Smooth muscle cell (in vitro differentiated cells): ENCODE data around the gene PRDM7. TPM values are rescaled to one million over a fixed set of nuclear protein-coding genes. Genes with fewer than 3 reads are reported as not detected.

Experiments used
- DNase-seq: peaks from one replicate; lab custom pipeline; 2025; ENCODE audit not compliant: unreplicated experiment; lab: John Stamatoyannopoulos, UW
- H2AFZ ChIP-seq: fragments of 200-600 bp; sonication (generic); 2 replicates; pipeline ENCODE4 v1.6.0; 2016; ENCODE audit warnings: antibody characterized with exemption, low read depth, mild to moderate bottlenecking
- H3F3A ChIP-seq: fragments of 200-600 bp; sonication (generic); 2 replicates; pipeline ENCODE4 v1.6.0; 2017; ENCODE audit warnings: antibody characterized with exemption, low read depth
- H3K27ac ChIP-seq: fragments of 200-600 bp; sonication (generic); 2 replicates; pipeline ENCODE4 v1.5.1; 2016; ENCODE audit warnings: low read depth, mild to moderate bottlenecking
- H3K27me3 ChIP-seq: fragments of 200-600 bp; sonication (generic); 2 replicates; pipeline ENCODE4 v1.6.1; 2016; ENCODE audit warnings: low read depth, mild to moderate bottlenecking
- H3K36me3 ChIP-seq: fragments of 200-600 bp; sonication (generic); 2 replicates; pipeline ENCODE4 v1.5.1; 2016; ENCODE audit warnings: low read depth
- H3K4me1 ChIP-seq: fragments of 200-600 bp; sonication (generic); 2 replicates; pipeline ENCODE4 v1.5.1; 2016; ENCODE audit warnings: low read depth
- H3K4me2 ChIP-seq: fragments of 200-600 bp; sonication (generic); 2 replicates; pipeline ENCODE4 v1.6.0; 2016; ENCODE audit warnings: mild to moderate bottlenecking
- H3K4me3 ChIP-seq: fragments of 200-600 bp; sonication (generic); 2 replicates; pipeline ENCODE4 v1.5.1; 2016; ENCODE audit warnings: mild to moderate bottlenecking
- H3K79me2 ChIP-seq: fragments of 200-600 bp; sonication (generic); 2 replicates; pipeline ENCODE4 v1.6.0; 2016; ENCODE audit warnings: low read depth, mild to moderate bottlenecking
- H3K9ac ChIP-seq: fragments of 200-600 bp; sonication (generic); 2 replicates; pipeline ENCODE4 v1.6.0; 2016; ENCODE audit warnings: low read depth
- H3K9me3 ChIP-seq: fragments of 200-600 bp; sonication (generic); replicated peaks from 2 replicates; pipeline ENCODE4 v1.5.1; 2016; ENCODE audit warnings: low read depth
- H4K20me1 ChIP-seq: fragments of 200-600 bp; sonication (generic); 2 replicates; pipeline ENCODE4 v1.6.0; 2016; ENCODE audit warnings: low read depth
- WGBS: methylation state at CpG from one replicate; pipeline ENCODE4 v1.1.7; 2016; ENCODE audit warnings: low lambda C conversion rate; 5-methylcytosine and 5-hydroxymethylcytosine counted together
- polyA plus RNA-seq: library from polyadenylated mRNA; unstranded; fragments of >200 nt; fragmentation: Nextera tagmentation; extraction: Ambion mirVana; gene quantifications from 2 replicates; pipeline ENCODE4 v1.2.1, GENCODE V29; 2016
- total RNA-seq: library from RNA; depleted of rRNA; stranded (reverse); fragments of >200 nt; gene quantifications from 2 replicates; pipeline ENCODE4 v1.2.3, GENCODE V29; 2014
- TF ChIP-seq, protein P1 (sequence below): fragments of 200-600 bp; sonication (generic); IDR thresholded peaks from 2 replicates; pipeline ENCODE4 v1.5.1; 2017; ENCODE audit warnings: borderline replicate concordance, mild to moderate bottlenecking, antibody characterized with exemption; ENCODE audit not compliant: insufficient read depth, poor library complexity, severe bottlenecking

Gene PRDM7
- total and polyA plus RNA-seq, 2 experiments from 2014 or later: not detected

DNA sequence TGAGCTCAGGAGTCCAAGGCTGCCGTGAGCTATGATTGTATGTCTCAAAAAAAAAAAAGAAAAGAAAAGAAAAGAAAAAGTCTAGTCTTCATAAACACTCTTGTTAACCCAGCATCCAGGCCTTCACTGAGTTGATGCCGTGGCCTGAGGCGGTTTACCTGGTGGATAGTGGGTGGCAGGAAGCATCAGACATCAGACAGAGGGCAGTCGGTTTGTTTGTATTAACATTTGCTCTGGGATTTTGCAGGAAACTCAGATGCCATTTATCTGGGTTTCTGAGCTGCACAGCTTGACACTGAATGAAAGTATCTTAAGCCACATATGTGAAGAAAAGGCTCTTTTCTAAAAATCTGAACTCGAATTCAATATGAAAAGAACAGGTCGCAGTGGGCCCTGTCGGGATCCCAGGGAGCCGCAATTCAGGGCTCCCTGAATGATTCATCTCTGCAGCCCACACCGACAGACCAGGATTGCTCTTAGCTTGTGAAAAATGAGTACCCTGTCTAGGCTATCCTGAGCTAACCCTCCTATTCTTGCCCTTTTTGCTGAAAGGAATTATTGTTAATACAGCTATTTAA lies 56.8 kb downstream of the PRDM7 start:
- Histone ChIP-seq H3K9ac (peak overlapping the region; percentile 61), H2AFZ (no peak overlapping the region), H3K9me3 (no peaks in the 10 kb centered on the region)

DNA sequence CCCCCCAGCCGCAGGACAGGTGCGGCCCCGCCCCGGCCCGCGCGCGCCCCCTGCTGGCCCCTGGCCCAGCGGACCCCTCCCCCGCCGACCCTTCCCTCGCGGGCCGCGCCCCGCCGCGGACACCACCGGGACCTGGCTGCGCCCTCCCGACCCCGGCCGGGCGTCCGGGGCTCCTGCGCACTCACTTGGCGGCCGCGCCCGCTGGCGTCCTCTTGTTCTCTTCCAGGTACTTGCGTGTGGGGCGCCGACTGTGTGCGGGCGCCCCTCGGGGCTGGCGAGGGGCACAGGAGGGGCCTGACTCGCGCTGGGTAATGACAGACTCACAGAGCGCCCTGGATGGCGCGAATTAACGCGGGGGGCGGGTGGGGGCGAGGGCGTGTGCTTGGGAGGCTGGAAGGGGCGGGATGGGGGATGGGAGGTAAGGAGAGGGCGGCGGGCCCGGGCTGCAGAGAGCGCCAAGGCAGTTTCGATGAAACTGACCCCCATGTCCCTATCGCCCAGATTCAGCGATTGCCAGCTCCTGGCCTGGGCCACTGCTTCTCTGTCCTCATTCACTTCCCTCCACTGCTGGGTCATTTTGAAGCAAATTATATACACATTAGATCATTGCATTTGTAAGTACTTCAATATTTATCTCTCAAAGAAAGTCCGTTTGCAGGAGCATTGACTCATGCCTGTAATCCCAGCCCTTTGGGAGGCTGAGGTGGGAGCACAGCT lies 57.4 kb downstream of the PRDM7 start:
- H3K4me1 ChIP-seq: peaks cover 15% of the 10 kb centered on the region
- no peaks in the 10 kb centered on the region for H3K9me3 ChIP-seq
- peak overlapping the region; percentile 85 for H3K27ac ChIP-seq
- H3K9ac ChIP-seq: peak overlapping the region; percentile 78
- TF ChIP-seq, protein P1, sequence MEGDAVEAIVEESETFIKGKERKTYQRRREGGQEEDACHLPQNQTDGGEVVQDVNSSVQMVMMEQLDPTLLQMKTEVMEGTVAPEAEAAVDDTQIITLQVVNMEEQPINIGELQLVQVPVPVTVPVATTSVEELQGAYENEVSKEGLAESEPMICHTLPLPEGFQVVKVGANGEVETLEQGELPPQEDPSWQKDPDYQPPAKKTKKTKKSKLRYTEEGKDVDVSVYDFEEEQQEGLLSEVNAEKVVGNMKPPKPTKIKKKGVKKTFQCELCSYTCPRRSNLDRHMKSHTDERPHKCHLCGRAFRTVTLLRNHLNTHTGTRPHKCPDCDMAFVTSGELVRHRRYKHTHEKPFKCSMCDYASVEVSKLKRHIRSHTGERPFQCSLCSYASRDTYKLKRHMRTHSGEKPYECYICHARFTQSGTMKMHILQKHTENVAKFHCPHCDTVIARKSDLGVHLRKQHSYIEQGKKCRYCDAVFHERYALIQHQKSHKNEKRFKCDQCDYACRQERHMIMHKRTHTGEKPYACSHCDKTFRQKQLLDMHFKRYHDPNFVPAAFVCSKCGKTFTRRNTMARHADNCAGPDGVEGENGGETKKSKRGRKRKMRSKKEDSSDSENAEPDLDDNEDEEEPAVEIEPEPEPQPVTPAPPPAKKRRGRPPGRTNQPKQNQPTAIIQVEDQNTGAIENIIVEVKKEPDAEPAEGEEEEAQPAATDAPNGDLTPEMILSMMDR: peak; percentile 48
- peak overlapping the region; percentile 69 for H3K4me3 ChIP-seq
- DNase-seq: no peak
- 1% methylated on average over 33 of the region's 57 CpGs for WGBS
- no peaks in the 10 kb centered on the region for H3K36me3 ChIP-seq
- H4K20me1 ChIP-seq: no peaks in the 10 kb centered on the region
- H2AFZ ChIP-seq: no peak overlapping the region
- peak overlapping the region; percentile 97 for H3K4me2 ChIP-seq
- H3F3A ChIP-seq: peaks cover 5% of the 10 kb centered on the region
- H3K79me2 ChIP-seq: no peaks in the 10 kb centered on the region
- peaks cover 14% of the 10 kb centered on the region for H3K27me3 ChIP-seq

More for the DNA sequence above, 56.8 kb downstream of the PRDM7 start:
- Histone ChIP-seq H3K4me3 (peak overlapping the region; percentile 69), H3K27me3 (peaks cover 14% of the 10 kb centered on the region), H3K4me1 (peaks cover 15% of the 10 kb centered on the region), H4K20me1 (no peaks in the 10 kb centered on the region), H3K4me2 (peak overlapping the region; percentile 97), H3F3A (peaks cover 5% of the 10 kb centered on the region), H3K79me2 (no peaks in the 10 kb centered on the region), H3K27ac (peak overlapping the region; percentile 85), H3K36me3 (no peaks in the 10 kb centered on the region)
- DNase-seq: no peak
- TF ChIP-seq, protein P1: no peak
- WGBS: 25% methylated on average over 9 of the region's 9 CpGs

DNA sequence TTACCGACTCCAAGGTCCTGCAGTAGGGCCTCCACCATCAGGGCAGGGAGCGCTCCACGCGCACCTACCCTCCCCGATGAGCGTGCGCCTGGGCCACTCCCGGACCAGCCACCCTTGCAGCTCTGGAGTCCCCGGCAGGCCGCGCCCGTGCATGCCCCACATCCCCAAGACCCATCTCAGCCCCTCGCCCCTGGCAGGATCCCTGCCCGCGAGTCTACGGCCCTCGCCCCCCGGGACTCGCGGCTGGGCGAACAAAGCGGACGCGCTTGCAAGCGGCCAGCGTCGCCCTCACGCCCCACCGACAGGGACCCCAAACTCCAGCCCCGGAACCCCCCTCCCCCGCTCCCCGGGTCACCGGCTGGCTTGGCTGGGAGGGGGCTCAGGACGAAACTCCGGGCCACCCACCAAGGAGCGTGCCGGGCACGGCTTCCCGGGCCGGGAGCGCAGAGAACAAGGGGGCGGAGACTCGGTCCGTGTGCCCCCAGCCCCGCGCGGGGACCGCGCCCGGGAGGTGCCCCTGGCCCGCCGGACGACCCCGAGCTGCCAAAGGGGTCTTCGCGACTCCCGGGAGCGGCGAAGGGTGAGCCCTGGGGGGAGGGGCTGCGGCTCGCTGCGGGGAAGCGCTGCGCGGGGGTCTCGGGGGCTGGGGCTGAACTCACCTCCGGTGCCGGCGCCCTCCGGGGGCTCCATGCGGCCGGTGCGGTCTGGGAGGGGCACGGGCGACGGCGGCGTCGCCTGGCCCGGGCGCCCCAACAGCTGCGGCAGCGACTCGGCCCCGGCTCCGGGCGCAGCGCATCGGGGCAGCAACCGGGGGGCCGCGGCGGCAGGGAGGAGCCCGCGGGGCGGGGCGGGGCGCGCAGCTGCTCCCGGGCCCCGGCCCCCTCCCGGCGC lies 58.2 kb downstream of the PRDM7 start, which contains the start of gene DBNDD1:
Gene DBNDD1 (minus strand): TSS at position 805 of the 891 bp plus-strand sequence. CDS start 115 bp downstream, at position 690.
- Histone ChIP-seq H3K9ac (peak within 1 kb of the TSS; percentile 78), H4K20me1 (no peaks in the 10 kb centered on the region), H3F3A (peaks cover 5% of the 10 kb centered on the region), H3K27ac (peak within 1 kb of the TSS; percentile 85), H2AFZ (peak within 1 kb of the TSS; percentile 88), H3K9me3 (no peaks in the 10 kb centered on the region), H3K4me2 (peak within 1 kb of the TSS; percentile 97), H3K4me3 (peak within 1 kb of the TSS; percentile 69), H3K36me3 (no peaks in the 10 kb centered on the region), H3K27me3 (peaks cover 14% of the 10 kb centered on the region), H3K4me1 (peaks cover 15% of the 10 kb centered on the region), H3K79me2 (no peaks in the 10 kb centered on the region)
- no peak for DNase-seq
- 7% methylated on average over 41 of the region's 103 CpGs for whole genome bisulfite sequencing
- TF ChIP-seq, protein P1: no peak
